NCI-H2029 treated with DMSO at 0.1 percent for 48 hours (cell line): ENCODE results near the gene GALNT13.

Experiments
- DNase-seq: peaks from one replicate; lab custom pipeline; 2025; lab: John Stamatoyannopoulos, UW

GALNT13 gene

DNA sequence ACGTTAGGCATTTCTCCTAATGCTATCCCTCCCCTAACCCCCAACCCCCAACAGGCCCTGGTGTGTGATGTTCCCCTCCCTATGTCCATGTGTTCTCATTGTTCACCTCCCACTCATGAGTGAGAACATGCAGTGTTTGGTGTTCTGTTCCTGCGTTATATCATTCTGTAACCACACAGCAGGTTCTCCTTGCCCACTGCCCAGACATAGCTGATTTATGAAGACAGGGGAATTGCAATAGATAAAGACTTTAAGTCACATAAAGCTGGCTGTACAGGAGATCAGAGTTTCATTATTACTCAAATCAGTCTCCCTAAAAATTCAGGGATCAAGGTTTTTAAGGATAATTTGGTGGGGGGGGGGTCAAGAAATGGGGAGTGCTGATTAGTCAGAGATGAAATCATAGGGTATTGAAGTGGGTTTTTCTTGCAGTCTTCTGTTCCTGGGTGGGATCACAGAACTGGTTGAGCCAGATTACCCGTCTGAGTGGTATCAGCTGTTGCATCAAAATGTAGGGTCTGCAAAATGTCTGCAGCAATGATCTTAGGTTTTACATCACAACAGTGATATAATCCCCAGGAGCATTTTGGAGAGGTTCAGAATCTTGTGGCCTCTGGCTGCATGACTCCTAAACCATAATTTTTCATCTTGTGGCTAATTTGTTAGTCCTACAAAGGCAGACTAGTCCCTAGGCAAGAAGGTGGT is 434.7 kb downstream of the GALNT13 start:
- DNase-seq, result no peak

DNA sequence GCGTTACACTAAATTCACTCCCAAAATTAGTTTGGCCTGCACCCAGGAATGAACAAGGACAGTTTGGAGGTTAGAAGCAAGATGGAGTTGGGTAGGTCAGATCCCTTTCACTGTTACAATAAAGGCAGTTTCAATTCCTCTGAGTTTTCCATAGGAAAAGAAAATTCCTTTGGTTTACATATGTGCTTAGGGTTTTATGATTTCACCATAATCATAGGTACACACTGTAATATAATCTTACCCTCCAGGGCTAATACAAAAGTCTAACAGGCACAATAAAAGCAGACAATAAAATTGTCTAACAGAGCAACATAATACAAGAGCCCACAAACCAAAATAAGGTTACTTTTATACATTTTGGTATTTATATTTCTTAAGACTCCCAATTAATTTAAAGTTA is 435.3 kb downstream of the GALNT13 start:
- DNase-seq, result no peak

DNA sequence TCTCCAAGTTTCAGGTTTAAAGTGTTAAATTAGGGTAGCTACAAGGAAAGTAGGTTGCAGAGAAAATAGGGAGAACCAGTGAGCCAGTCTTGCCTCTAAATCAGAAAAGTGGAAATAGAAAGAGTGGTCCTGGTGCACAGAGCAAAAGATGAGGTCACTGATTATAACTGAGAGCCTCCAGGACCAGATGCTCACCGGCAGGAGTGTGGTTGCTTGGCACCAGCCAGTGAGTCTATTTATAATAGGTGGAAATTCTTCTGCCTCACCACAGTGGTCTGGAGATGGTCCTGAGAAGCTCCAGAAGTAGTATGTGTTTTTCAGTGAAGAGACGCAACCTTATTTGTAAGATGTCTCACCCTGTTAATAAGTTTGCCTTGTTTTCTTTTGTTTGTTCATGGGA is 452.9 kb downstream of the GALNT13 start:
- DNase-seq, result no peak

DNA sequence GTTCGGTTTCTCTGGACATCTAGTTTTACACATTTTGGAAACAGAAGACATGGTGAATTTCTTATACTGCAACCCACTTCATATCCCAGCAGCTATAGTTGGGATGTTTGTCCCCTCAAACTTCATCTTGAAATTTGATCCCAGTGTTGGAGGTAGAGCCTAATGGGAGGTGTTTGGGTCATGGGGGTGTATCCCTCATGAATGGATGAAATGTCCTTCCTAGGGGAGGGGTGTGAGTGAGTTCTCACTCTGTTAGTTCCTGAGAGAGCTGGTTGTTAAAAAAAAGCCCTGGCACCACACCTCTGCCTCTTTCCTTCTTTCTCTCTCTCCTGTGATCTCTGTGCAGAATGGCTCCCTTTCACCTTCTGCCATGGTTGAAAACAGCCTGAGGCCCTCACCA is 457.8 kb downstream of the GALNT13 start:
- no peak for DNase-seq

DNA sequence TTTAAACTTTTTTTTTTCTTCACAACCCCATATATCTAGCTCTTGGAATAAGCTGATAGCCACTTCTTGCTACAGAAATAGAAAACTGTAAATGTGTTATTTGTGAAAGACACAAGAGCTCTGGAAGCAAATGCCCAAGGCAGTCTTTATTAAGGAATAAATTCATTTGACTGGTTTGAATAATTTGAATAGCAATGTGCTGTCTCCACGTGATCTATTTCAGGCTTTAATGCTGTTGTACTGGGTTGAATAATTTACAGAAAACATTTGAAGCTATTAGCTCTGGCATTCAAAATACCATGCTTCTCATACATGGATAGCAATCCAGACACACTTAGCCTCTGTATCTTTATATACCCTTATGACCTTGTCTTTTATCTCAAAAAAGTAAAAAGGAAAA is 460.1 kb downstream of the GALNT13 start:
- DNase-seq, result no peak

DNA sequence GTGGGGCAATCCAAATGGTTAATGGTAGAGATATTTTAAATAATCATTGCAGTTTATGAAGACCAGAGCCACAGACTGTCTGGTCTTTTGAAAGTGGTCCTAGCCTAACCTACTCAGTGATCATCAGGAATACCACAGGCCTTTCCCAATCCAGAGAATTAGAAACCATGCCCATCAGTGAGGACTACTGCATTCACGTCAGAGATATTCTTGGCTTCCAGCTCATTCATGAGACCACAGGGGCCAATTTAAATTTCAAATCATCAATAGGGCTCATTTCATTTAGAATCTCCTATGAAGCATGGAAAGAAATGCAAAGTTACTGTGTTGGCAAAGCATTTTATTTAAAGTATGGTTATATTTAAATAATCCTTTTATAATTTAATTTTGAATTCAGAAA is 464.5 kb downstream of the GALNT13 start:
- DNase-seq, result no peak

DNA sequence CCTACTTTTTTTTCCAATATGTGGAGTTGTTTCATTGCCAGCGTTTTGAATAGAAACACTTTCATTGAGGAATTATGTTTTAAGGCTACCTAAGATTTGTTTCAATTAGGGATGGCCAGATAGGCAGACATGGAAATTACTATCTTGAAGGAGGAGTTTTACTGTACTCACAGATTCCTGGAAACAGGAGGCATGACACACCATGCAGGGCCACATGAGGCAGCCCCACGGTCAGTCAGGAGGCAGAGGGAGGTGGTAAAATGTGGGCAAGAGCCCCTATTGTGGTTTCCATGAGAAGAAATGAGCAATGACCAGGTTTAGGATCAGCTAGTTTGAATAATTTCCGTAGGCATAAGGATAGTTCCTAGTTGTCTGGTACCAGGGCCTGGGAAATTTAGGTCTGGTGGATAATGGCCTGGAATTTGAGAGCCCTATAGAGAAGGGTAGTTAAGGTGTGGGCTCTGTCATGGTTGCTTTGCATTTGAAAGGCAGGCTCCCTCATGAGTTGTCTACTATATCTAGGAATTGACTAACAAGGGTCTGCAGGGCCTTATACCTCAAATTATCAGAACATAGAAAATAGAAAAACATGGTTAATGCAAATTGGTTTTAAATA is 466.7 kb downstream of the GALNT13 start:
- DNase-seq, result no peak

DNA sequence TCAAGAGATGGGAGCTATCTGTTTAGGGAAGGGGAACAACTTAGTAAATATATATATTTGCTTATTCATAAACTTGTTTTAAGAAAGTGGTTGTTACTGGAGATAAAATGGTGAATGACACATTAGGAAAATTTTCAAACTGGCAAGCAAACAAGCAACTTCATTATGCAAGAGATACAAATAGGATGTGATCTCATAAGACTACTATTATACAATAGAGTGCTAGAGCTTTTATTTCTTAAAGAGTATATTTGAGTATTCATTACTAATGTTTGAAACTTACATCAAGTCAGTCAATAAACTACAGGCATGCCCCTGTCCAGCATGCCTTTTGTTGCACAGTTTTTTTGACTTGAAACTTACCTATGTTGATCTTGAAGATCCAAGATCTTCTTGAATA is 471.6 kb downstream of the GALNT13 start:
- no peak for DNase-seq

DNA sequence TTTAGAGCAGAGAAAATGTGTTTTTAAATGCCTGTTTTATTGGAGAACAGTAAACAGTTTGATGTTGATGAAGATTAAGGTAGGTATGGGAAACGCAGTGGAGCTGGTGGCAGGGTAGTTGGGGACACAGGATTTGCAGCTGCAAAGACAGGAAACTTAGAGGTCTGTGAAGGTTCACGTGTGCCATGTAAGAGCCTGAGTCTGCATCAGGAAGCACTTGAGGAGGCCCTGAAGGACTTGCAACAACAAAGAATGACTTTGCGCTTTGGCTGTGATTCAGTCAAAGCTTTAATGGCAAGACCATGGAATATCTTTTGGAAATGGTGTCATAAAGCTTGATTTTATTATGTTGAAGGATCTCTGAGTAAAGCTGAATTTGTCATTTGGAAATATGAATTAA is 479.2 kb downstream of the GALNT13 start:
- DNase-seq, result no peak

DNA sequence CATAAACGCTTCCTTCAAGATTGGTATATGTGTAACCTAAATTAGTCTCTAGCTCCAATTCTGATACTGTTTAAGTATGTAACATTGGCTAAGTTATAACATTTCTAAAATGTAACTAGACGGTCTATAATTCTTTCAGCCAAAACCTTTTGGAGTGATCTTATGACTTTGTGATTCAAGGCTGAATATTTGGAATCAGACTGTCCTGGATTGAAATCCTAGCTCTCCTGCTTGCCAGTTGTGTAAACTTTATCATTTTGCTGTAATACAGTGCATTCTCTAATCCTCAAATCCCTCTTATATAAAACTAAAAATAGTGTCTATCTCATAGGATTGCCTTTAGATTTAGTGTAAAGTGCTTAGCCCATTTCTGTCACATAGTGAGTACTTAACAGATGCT is 489.6 kb downstream of the GALNT13 start:
- no peak for DNase-seq

DNA sequence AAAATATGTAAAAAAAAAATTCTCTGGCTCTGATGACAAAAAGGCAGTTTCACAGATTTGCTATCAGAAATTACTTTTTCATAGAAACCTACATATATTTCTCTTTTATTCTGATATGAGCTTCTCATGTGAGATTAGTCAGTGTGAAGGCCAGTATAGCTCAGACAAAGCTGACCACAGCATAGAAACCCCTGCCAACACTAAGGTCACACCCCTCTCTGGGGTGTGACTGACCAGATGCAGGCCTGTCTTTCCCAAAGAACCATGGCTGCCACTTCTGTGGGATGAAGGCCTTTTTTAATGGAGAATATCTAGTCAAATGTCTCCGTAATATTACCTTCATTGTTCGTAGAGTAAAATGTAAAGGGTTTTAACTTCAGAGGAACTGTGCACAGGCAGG is 496.4 kb downstream of the GALNT13 start:
- DNase-seq, result no peak

DNA sequence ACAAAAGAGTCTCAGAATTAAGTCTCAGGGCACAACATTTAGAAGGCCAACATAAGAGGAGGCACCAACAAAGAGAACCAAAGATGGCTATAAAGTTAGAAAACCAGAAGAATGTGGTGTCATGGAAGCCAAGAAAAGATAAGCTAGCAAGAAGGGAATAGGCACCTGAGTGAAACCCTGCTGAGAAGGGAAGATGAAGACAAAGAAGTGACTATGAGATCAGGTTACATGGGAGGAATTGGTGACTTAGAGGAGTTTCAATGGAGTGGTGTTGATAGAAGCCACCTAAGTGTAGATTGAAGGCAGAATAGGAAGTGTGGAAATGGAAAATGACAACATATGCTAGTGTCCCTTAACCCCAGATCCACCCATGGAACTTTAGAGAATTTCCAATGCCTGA is 499.2 kb downstream of the GALNT13 start:
- no peak for DNase-seq

DNA sequence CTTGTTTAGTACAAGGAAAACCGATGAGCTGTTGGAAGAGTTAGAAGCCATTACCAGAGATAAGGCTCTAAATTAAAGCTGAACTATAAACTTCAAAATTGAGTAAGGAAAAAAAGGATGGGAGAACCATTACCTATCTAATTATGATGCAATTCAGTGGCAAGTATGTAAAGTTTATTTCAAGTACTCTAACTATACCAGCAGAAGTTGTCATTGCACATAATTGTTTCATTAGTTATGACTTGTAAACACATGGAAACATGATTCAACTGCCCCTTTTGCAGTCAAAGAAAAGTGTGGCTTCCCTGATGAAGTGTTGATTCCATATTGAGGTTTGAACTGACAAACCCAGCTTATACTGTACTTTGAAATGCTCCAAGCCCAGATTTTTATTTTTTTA is 502.7 kb downstream of the GALNT13 start:
- no peak for DNase-seq

DNA sequence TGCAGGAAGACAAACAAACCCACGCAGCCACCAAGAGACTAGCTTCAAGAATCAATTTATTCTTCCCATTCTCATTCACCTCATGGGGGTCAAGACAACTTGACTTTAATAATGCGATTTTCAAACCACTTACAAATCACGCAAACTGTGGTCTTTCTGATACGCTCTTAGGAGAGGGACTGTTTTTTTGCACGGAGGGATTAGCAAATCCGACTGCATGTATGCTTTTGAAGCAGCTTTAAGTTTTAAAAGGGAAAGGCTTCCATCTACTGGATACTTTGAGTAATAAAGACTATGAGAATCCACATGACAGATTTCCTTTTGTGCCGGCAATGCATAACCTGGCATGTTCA is 503.8 kb downstream of the GALNT13 start:
- DNase-seq, result no peak

DNA sequence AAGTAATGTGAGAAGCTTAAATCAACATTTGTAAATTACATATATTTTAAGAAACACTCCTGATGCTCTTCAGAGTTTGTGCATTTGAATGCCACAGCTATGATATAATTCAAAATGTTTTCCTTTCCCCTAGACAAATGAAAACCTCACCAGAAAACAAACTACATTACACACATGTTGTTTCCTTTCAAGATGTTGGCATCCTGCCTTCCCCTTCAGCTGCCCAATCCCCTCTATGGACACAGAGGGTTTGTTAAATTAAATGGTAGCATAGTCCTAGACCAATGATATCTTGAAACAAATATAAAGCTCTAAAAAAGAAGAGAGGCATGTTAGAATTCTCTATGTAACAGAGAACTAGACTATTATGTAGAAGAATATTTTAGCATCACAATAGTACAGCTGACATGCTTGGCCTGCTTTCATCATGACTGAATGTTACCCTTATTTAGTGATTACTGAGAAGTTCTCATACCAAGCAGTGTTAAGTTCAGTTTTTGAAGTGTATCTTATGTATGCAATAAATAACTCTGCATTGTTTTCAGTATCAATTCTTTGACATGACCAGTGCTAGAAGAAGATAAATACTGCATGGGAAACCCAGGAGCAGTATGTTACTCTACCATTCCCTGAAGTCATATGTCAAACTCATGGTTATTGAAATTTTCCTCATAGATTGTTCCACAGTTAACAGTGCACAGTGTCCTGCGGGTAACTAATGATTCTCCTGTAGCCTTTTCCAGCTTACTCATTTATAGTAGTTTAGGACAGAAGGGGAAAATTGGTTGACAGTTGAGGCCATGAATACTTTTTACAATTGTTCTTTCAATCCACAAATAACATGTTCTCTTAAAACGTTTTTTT is 510.4 kb downstream of the GALNT13 start:
- no peak for DNase-seq

DNA sequence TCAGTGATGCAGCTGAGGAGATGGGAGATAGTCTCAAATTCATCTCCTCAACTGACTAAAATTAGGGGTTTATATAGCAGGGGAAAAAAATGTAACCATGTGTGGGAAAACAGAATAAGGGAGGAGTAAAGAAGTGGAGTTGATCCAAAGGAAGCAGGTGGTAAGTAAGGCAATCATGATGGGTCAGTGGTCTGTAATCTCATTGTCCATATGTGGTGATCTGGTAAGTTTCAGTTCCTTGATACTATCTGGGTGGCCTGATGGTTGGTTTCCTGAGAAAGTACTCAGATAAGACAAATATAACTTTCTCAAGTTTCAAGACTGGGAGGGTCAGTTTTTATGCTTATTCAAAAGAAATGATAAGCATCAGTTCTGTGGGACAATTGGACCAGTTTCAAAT is 514.5 kb downstream of the GALNT13 start:
- no peak for DNase-seq

DNA sequence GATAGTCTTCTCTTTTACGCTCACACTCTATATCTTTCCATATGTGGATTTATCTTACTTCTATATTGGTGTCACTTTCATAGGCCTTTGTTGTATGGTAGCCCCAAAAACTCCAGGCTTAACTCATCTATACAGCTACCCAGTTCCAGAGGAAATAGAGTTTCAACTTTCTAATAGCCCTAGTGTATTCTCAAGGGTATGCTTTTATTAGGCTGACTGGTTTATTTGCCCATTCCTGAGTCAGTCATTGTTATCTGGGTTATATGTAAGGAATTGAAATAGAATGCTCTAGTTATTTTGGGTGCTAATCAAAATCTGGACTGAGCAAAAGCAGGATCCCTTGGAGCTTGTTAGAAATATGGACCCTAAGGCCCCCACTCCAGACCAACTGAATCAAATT is 519.3 kb downstream of the GALNT13 start:
- DNase-seq, result no peak

DNA sequence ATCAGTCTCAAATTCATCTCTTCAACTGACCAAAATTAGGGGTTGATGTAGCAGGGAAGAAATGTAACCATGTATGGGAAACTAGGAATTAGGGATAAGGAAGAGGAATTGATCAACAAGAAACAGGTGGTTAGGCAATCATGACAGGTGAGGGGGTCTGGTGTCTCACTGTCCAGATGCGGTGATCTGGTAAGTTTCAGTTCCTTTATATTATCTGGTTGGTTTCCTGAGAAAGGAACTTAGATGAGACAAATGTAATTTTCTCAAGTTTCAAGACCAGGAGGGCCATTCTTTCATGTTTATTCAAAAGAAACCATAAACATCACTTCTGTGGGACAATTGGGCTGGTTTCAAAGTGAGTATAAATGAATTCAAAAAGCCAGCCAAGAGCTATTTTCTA is 520.5 kb downstream of the GALNT13 start:
- DNase-seq, result no peak

DNA sequence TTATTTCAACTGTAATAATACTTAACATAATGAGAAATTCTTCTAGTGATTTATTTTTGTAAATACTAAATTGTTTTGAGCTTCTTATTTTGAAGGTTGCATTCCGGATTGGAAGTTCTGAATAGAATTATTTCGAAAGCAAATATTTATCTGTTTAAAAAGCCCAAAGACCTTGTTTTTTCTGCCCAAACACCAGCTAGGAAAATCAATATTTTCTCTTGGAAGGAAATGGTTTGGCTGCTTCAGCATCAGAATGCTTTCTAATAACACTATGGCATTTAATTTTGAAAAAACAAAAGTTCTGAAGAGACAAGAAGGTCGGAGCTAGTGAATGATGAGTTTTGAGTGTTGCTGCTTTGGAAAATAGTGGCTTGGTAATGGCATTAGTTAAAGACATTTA is 522.9 kb downstream of the GALNT13 start:
- no peak for DNase-seq

DNA sequence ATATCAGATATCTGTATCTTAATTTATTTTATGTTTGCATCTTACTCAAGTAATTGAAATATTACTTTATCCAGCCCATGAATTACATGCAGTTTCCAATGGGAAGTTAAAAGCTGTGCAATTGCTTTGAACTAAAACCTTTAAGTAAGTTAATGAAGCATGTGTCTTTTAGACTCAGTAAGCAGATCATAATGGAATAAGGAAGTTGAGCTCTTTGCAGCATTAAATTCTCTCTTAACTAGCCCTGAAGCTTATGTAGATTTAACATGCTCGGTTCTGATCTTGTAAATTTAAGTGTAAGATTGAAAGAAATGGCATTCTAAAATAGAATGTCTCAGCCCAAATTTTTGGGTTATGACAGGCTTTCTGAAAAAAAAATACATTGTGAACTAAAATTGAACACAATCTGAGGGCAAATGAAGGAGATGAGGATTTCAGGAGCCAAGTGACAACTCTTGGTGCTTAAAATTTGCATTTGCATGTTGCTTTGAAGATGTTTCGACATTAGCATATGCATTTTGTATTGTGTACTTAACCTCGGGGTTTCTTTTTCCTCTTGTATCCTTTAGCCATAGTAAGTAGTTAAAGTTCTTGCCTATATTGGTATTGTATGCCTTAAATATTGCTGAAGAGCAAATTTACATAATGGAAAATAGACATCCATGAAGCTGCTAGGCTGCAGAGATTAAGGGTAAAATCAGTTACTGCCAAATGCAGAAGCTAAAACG is 529.0 kb downstream of the GALNT13 start:
- DNase-seq, result no peak

DNA sequence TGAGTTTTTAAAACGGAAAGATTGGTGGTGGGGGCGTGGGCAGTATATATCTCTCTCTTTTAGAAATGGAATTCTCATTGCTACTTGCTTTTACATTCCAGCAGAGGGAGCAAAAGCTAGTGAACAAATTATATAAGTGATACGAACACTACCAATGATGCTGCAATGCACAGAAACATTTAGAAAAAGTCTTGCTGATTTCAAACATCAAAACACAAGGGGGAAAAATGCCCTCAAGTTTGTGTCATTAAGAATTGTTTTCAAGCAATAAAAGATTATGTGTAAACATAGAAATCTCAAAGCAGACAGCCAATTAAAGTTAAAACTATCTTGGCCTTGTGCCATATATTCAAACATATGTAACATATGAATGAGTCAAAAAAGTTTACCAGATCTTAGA is 530.5 kb downstream of the GALNT13 start:
- DNase-seq, result no peak

DNA sequence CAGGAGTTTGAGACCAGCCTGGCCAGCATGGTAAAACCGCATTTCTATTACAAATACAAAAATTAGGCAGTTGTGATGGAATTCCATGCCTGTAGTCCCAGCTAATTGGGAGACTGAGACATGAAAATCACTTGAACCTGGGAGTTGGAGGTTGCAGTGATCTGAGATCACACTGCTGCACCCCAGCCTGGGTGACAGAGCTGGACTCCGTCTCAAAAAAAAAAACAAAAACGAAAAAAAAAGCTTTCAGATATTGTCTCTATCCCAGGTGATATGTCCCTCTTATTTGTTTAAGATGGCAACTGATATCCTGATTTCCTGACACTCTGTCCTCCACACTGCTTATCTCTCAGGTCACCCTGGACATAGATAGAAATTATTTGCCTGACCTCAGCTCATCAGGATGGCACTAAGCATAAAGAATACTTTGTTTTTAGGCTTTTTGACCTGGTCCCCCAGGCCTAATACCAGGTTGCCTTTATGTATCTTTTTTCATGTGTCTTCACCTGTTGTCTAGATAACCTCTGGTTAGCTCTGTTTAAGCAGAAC is 531.6 kb downstream of the GALNT13 start:
- DNase-seq, result no peak
